GM10266 (cell line): Measurements from ENCODE around the gene KCNAB1.
"Not testable (repeated sequence)": the region's sequence is repeated elsewhere in the genome, so short reads cannot be mapped to it uniquely, and the experiment has no call there.

ENCODE experiments used
- DNase-seq: peaks from one replicate; pipeline ENCODE4 v3.0.0; 2012; ENCODE audit errors: extremely low spot score
- TF ChIP-seq, protein P1 (sequence below): IDR thresholded peaks from 2 replicates; pipeline ENCODE4 v1.5.1; 2012; ENCODE audit warnings: mild to moderate bottlenecking, low read depth; ENCODE audit not compliant: control insufficient read depth, insufficient read depth; ENCODE audit errors: missing control alignments

Gene KCNAB1

DNA sequence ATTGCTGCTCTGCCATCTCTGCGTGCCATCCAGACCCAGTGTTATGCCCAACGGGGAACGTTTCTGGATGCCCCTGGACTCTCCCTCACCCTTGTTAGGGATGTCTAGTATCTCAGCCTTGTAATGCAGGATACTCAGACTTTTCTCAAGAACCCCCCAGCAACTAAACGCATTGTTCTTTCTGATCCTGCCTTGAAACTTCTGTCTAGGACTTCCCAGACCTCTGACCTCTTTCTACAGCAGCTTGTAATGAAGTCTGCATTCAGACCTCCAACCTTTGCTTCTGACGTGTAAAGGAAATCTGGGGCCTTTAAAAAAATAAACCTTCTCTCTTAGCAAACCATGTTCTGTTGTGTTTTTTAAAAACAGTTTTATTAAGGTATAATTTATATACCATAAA lies 139.5 kb downstream of the KCNAB1 start:
- no peak for DNase-seq
- TF ChIP-seq, protein P1, sequence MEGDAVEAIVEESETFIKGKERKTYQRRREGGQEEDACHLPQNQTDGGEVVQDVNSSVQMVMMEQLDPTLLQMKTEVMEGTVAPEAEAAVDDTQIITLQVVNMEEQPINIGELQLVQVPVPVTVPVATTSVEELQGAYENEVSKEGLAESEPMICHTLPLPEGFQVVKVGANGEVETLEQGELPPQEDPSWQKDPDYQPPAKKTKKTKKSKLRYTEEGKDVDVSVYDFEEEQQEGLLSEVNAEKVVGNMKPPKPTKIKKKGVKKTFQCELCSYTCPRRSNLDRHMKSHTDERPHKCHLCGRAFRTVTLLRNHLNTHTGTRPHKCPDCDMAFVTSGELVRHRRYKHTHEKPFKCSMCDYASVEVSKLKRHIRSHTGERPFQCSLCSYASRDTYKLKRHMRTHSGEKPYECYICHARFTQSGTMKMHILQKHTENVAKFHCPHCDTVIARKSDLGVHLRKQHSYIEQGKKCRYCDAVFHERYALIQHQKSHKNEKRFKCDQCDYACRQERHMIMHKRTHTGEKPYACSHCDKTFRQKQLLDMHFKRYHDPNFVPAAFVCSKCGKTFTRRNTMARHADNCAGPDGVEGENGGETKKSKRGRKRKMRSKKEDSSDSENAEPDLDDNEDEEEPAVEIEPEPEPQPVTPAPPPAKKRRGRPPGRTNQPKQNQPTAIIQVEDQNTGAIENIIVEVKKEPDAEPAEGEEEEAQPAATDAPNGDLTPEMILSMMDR = no peak

GRCh38 chr3:156260331-156260730 lies 140.0 kb downstream of the KCNAB1 start:
- TF ChIP-seq, protein P1 = no peak
- DNase-seq = no peak

- no peak for DNase-seq
Observed at GRCh38 chr3:156264771-156265170, 144.4 kb downstream of the KCNAB1 start.

GRCh38 chr3:156271508-156271907 lies 151.1 kb downstream of the KCNAB1 start:
- no peak for DNase-seq
- TF ChIP-seq, protein P1 = no peak

More at GRCh38 chr3:156264771-156265170, 144.4 kb downstream of the KCNAB1 start:
- TF ChIP-seq, protein P1 = no peak

- TF ChIP-seq, protein P1 = no peak
- no peak for DNase-seq
Observed at GRCh38 chr3:156271995-156272719, 151.8 kb downstream of the KCNAB1 start.

GRCh38 chr3:156273111-156273694 lies 152.8 kb downstream of the KCNAB1 start:
- TF ChIP-seq, protein P1 = no peak
- no peak for DNase-seq

GRCh38 chr3:156274791-156275190 lies 154.4 kb downstream of the KCNAB1 start:
- TF ChIP-seq, protein P1 = no peak

GRCh38 chr3:156284637-156285036 lies 164.3 kb downstream of the KCNAB1 start:
- DNase-seq = not testable (repeated sequence)

More at GRCh38 chr3:156274791-156275190, 154.4 kb downstream of the KCNAB1 start:
- DNase-seq = no peak
